NOMO-1 (cell line): ENCODE measurements around the gene TMED4.
A peak's percentile ranks its signal among the peaks of the same experiment; 100 is the strongest.

Source experiments
- DNase-seq, 2 experiments: peaks; one replicate each; lab custom pipeline; 2025; ENCODE audit not compliant: unreplicated experiment in 2 of 2; lab: John Stamatoyannopoulos, UW

The TMED4 gene

GRCh38 chr7:44581879-44582603, at the start of gene TMED4:
Gene TMED4 (minus strand): TSS chr7:44582231. CDS start chr7:44582206, 25 bp downstream.
- DNase-seq: peak; percentile 98 to 99

GRCh38 chr7:44631458-44632115, 49.6 kb upstream of the TMED4 start:
- peak; percentile 52 to 66 for DNase-seq

- DNase-seq: no peak
These were observed 48.9 kb upstream of the TMED4 start for GRCh38 chr7:44630792-44631457.

- peak; percentile 32 to 80 for DNase-seq
These were observed 47.9 kb upstream of the TMED4 start for GRCh38 chr7:44629829-44630522.

GRCh38 chr7:44626620-44627019, 44.6 kb upstream of the TMED4 start:
- no peak for DNase-seq

- DNase-seq: no peak
These were observed 43.8 kb upstream of the TMED4 start for GRCh38 chr7:44625526-44626471.

GRCh38 chr7:44624318-44624717, 42.3 kb upstream of the TMED4 start:
- no peak for DNase-seq

- peak in 1 of 2 experiments; percentile 2 for DNase-seq
These were observed 40.5 kb upstream of the TMED4 start for GRCh38 chr7:44622342-44623151.

GRCh38 chr7:44621750-44622103, 39.7 kb upstream of the TMED4 start:
- no peak for DNase-seq

- no peak for DNase-seq
These were observed 39.2 kb upstream of the TMED4 start for GRCh38 chr7:44621034-44621749.

GRCh38 chr7:44618753-44619152, 36.7 kb upstream of the TMED4 start:
- DNase-seq: no peak

- no peak for DNase-seq
These were observed 36.0 kb upstream of the TMED4 start for GRCh38 chr7:44618045-44618444.

- DNase-seq: no peak
These were observed 35.3 kb upstream of the TMED4 start for GRCh38 chr7:44617225-44617890.

GRCh38 chr7:44616545-44616944, 34.5 kb upstream of the TMED4 start:
- DNase-seq: no peak

GRCh38 chr7:44615793-44616192, 33.8 kb upstream of the TMED4 start:
- DNase-seq: no peak

GRCh38 chr7:44615149-44615611, 33.1 kb upstream of the TMED4 start:
- DNase-seq: peak; percentile 15 to 52

- DNase-seq: no peak
These were observed 27.8 kb upstream of the TMED4 start for GRCh38 chr7:44609829-44610228.
